Gastroesophageal sphincter (tissue), 3 donors: Measurements from ENCODE around the gene PDE4C.

Source experiments
- EP300 ChIP-seq: sonication (generic); formaldehyde crosslinking; IDR thresholded peaks from one replicate; pipeline ENCODE4 v1.6.1; 2017; ENCODE audit warnings: antibody characterized with exemption, mild to moderate bottlenecking
- POLR2A ChIP-seq, 2 donors: fragments of 450-650 bp; IDR thresholded peaks; one replicate each; pipeline ENCODE4 v1.6.1; 2017; ENCODE audit warnings: antibody characterized with exemption in 2 of 2, mild to moderate bottlenecking in 2 of 2, moderate library complexity in 1 of 2
- POLR2AphosphoS5 ChIP-seq: sonication (generic); formaldehyde crosslinking; IDR thresholded peaks from one replicate; pipeline ENCODE4 v1.6.1; 2017; ENCODE audit warnings: antibody characterized with exemption
- TF ChIP-seq, protein P1 (sequence below), 4 experiments: fragments of 200-600 bp in 2 of 4; fragments of 450-650 bp in 2 of 4; sonication (generic) in 1 of 4; IDR thresholded peaks; one replicate each; pipeline ENCODE4 v1.5.1; 2017 to 2019; ENCODE audit warnings: antibody characterized with exemption in 4 of 4, mild to moderate bottlenecking in 2 of 4, moderate library complexity in 2 of 4

DNA sequence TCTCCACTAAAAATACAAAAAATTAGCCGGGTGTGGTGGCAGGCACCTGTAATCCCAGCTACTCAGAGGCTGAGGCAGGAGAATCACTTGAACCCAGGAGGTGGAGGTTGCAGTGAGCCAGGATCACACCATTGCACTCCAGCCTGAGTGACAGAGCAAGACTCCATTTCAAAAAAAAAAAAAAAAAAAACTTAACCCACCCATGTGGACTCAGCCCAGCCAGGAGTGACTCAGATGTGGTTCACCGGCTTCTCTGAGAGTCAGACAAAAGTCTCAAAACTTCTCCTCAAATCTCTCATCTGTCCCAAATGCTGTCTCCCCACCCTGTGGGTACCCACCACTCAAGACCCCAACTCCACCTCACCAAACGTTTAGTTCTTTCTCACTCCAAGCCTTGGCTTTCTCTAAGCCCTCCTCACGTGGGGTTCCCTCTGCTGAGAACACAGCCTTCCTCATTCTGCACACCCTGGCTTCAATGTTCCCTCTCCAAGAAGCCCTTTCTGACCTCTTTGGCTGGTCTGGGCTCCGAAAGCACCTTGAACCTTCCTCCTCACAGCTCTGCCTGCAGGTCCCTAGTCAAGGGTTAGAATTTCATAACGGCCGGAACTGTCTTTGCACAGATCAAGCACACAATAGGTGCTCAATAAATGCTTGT, 11.3 kb downstream of the PDE4C start:
- TF ChIP-seq, protein P1, sequence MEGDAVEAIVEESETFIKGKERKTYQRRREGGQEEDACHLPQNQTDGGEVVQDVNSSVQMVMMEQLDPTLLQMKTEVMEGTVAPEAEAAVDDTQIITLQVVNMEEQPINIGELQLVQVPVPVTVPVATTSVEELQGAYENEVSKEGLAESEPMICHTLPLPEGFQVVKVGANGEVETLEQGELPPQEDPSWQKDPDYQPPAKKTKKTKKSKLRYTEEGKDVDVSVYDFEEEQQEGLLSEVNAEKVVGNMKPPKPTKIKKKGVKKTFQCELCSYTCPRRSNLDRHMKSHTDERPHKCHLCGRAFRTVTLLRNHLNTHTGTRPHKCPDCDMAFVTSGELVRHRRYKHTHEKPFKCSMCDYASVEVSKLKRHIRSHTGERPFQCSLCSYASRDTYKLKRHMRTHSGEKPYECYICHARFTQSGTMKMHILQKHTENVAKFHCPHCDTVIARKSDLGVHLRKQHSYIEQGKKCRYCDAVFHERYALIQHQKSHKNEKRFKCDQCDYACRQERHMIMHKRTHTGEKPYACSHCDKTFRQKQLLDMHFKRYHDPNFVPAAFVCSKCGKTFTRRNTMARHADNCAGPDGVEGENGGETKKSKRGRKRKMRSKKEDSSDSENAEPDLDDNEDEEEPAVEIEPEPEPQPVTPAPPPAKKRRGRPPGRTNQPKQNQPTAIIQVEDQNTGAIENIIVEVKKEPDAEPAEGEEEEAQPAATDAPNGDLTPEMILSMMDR (IDR thresholded peaks at IDR 0.05), result no peak
- no peak for TF ChIP-seq EP300
- TF ChIP-seq POLR2A (IDR thresholded peaks at IDR 0.05), result no peak
- no peak for TF ChIP-seq POLR2AphosphoS5
